ENCODE data around the gene CYTH4.
A peak's percentile ranks its signal among the peaks of the same experiment; 100 is the strongest.

Gene CYTH4

DNA sequence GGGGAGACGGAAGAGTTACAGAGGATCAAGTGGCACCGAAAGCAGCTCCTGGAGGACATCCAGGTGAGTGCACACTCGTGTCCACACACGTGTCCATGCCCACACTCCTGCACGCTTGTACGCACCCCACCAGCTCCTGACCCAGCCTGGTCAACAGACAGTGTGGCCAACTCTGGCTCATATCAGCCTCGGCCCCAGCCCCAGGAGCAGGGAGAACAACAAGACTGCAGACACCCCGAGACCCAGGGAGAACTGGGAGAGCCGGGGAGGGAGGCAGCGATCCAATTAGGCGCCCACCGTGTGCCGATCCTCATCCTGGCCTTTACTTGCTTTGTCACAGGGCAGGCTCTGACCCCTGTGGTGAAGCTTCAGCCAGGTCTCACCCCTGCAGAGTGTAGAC, 10.3 kb downstream of the CYTH4 start:
- DNase-seq: no peak

DNA sequence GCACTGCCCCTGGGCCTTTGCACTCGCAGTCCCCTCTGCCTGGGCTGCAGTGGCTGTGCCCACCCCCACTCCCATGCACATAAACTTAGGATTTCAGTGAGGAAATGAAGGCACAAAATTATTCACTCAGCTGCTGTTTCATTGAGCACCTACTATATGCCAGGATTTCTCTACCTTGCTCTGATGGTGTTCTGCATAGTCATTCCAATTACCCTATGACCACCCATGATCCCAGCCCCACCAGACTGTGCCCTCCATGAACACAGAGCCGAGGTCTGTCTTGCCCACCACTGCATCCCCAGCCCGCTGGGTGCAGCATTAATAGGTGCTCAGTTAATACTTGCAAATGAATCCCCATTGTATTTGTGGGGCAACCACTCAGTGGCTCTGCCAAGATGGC, 10.9 kb downstream of the CYTH4 start:
- no peak for DNase-seq

DNA sequence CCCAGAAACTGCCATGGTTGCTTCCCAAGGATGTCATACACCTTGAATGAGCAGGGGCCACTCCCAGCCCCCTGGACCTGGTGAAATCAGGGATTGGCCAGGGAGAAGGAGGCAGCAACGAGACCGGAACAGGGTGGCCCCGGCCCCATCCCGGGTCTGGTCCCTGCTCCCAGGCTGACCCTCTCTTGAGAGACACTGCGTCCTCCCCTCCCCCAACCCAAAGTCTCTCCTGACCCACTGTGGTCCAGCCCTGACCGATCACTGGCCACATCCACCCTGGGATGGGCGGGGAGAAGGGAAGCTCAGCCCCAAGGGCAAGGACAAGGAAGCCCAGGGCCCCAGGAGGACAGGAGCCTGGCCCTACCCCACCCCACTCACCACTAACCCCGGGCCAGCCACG, 12.4 kb downstream of the CYTH4 start:
- no peak for DNase-seq

DNA sequence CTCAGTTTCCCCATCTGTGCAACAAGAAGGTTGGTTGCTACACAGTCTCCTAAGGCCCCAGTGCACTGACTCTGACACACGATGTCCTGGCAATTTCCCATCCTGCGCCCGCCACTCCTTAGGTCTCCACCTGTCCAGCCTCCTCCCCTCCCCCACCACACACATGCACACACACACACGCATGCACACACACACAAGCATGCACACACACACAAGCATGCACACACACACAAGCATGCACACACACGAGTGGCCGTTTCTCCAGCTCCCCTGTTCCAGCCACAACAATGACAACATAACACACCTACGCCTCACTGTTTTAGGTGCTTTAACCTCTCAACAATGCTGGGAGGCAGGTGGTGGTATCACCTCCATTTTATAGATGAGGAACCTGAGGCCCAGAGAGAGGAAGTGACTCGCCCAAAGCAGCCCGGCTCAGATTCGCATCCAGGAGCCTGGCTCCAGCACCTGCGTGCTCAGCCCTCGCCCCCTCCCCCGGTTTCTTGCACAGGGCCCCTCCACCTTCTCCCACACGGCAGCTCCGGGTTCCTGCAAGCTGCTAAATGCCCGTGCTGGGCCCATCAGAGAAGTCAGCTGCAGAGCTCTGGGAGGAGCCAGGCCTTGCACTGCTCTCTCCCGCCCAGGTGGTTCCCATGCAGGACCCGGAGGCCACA, 13.0 kb downstream of the CYTH4 start:
- DNase-seq: no peak

DNA sequence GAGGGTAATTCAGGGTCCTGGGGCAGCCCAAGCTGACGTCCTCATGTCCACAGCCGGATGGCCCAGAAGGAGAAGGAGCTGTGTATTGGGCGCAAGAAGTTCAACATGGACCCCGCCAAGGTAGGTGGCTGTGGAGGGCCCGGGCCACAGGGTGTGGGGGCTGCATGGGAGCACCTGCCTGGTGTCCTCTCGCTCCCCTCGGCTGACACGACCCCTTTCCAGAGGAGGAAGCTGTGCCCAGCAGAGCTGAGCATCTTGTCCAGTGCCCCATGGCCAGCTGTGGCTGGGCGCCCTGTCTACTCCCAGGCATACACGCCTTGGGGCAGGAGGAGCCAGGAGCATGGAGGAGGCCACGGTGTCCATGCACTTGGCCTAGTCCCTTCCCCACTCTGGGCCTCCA, 13.6 kb downstream of the CYTH4 start:
- DNase-seq: no peak

DNA sequence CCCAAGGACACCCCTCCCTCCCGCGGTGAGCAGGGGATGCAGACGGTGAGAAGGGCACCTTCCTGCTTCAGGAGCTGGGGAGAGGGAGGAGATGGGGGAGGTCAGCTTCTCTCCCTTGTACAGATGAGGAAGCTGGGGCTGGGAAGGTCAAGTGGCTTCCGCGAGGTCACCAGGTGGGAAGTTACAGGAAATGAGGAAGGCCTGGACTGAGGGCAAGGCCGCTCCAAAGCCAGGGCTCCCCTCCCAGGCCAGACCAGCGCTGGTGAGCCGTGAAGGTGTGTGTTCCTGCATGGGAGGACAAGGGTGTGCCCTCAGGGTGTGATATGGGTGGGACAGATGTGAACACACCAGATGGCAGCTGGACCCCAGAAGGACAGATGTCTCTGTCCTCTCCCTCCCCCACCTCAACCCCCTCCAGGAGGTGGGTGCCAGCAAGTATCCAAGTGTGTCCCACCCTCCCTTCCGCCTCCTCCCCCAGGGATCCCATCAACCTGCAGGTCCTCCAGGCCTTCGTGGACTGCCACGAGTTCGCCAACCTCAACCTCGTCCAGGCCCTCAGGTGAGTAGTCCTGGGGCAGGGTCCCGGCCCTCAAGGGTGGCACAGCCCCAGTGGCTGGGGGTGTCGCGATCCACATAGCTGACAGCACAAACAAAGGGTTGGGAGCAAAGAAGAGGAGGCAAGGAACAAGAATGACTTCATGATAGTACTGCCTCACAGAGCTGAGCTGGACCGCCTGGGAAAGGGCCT, 16.6 kb downstream of the CYTH4 start:
- DNase-seq: no peak

DNA sequence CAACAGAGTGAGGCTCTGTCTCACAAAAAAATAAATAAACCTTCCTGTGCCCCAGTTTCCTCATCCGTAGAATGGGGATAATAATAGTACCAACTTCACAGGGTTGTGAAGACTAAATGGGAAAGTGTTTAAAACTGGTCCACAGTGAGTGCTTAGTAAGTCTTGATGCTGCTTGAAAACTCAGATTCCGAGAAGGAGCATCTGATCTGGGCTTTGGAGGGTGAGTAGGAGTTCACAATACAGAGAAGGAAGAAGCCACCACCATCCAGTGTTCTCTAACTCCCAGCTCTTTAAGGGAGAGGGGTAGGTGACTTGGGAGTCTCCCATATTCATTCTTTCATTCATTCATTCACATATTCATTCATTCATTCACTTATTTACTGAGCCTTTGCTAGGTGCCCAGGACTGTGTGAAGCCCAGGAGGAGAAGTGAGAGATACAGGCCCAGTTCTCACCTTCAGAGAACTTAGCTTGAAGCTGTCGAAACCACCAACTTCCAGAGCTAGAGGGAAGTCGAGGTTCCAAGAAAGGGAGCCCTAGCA, 17.7 kb downstream of the CYTH4 start:
- no peak for DNase-seq

DNA sequence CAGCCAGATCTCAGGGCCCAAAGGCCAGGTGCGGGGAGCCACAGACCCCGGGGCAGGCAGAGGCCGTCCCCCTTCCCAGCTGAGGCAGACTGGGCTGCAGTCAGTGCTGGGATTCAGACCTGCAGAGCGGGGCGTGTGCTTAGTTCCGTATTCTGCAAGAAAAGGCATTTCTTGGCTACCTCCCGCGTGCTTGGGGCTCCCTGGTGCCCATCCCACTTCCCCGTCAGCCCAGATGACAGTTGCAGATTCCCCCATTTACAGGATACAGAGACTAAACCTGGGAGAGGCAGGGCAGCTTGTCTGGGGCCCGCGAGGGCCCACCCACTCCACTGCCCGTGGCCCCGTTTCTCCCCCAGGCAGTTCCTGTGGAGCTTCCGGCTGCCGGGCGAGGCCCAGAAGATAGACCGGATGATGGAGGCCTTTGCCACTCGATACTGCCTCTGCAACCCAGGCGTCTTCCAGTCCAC, 18.3 kb downstream of the CYTH4 start:
- DNase-seq: peak; percentile 41

DNA sequence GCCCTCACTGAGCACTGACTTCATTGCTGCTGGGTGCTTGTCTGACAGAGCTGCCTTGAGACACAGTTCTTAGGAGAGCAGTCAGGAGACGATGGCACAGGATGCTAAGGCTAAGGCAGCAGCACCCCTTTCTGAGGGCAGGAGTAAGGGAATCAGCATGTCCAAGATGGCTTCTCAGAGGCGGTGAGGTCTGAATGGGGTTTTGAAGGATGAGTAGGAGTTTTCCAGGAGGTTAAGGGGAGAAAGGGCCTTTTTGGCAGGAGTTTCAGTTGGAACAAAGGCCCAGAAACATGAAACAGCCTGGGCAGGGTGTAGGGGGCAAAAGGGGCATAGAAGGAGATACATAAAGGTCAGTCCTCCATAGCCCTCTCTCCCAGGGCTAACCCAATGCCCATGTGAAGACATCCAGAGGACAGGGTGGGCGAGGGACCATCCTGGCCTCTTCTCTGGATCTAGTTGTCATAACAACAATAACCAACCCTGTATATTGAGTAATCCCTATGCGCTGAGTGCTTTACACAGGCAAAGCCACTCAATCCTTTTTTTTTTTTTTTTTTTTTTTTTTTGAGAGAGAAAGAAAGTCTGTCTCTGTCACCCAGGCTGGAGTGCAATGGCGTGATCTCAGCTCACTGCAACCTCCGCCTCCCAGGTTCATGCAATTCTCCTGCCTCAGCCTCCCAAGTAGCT, 19.0 kb downstream of the CYTH4 start:
- DNase-seq: no peak

DNA sequence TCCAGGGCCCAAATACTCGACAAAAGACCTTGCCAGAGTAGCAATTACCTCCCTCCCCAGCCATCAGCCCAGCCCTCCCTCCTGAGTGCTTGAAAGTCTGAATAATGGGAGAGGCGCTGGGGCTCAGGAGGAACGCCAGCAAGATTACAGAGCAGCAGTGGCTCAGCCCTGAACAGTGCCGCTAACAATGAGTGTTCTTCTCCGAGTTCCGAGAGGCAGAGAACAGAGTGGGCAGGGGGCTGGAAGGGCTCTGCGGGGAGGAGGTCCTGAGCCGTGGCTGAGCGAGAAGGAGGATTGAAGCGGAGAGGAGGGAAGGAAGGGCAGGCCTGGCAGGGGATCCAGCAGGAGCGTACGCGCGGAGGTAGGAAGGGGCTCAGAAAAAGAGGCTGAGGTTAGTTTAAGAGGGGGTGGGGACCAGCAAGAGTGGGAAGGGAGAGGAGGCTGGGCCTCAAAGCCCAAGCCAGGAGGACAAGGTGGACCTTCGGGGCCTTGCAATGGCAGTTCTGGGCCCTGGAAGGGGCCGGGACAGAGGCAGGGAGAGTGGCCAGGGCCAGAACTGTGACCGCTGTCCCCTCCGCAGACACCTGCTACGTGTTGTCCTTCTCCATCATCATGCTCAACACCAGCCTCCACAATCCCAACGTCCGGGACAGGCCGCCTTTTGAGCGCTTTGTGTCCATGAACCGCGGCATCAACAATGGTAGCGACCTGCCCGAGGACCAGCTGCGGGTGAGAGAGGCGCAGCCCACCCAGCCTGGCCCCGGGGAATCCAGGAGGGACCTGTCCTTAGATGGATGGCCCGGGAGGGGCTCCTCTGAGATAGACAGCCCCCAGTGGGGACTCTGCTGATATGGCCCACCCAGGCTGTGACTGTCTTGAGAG, 20.6 kb downstream of the CYTH4 start:
- DNase-seq: no peak

DNA sequence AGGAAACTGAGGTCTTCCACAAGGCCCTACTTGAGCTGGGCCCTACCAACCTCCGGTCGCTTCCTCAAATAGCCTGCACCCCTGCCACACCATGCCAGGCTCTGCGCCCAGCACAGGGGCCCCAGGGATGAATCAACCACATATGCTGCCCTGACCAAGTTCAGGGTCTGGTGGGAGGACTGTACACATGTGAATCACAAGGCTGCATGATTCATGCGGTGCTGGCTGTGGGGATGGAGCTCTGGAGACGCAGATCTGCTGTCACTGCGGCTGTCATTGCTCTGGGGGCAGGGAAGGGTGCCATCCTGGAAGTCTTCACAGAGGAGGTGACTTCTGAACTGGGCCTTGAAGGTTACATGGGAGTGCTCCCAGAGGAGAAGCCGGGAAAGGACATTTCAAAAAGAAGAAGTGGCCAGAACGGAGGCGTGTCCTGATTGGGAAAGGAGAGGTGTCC, 21.5 kb downstream of the CYTH4 start:
- no peak for DNase-seq

DNA sequence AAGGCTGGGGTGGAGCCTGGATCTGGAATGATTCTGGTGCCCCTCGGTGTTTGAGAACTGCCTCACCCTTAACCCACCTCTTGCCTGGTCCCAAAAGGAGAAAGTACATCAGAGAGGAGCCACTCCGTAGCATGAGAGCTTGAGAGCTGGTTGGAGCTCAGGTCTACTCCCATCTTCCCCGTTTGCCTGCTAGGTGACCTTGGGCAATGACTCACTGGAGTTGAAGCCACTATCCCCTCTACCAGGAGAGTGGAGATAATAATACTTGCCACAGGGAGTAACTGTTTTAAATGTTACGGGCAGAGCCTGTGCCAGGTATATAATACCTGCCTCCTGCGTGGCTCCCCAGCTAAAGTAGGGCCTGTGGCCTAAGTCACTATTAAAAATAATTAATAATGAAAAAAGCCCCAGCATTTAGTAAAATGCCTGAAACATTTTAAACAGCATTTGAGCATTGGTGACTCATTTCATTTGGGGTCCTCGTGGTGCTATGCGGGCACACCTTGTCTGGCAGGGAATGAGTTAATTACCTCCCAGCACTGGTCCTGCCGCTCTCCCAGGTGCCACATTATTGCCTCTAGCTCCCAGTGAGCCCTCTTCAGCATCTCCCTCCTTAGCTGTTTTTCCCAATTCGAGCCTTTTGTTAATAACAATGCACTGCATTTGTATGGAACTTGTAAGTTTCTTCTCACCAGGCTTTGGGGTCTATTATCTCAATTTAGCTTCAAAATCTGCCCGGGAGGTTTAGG, 22.5 kb downstream of the CYTH4 start:
- DNase-seq: no peak

DNA sequence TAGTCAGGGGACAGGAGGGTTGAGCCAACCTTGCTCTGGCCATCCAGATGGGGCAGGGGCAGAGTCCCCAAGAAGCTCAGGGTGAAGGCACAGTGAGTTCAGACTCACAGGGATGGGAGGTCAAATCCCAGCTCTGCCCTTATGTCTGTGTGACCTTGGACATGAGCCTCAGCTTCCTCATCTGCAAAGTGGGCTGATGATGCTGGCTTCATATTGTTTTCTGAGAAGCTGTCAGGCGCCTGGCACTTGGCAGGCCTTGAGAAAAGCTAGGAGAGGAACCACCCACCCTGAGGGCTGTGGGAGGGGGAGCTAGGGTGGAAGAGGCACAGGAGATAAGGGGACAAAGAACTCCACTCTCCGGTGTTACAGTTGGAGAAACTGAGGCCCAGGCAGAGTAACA, 23.6 kb downstream of the CYTH4 start:
- no peak for DNase-seq

DNA sequence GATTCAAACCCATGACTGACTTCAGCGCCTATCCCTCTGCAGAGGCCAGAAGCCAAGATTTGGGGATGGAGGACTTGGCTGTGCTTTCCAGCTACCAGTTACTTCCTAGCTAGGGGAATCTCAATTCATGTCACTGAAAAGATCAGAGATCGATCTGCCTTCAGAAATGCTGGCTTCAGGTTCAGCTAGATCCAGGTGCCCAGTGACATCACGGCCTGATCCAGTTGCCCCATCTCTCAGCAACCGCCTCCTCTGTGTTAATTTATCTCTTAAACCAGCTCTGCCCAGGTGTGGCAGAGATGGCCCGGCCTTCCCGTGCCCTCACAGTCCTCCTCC, 24.2 kb downstream of the CYTH4 start:
- no peak for DNase-seq

DNA sequence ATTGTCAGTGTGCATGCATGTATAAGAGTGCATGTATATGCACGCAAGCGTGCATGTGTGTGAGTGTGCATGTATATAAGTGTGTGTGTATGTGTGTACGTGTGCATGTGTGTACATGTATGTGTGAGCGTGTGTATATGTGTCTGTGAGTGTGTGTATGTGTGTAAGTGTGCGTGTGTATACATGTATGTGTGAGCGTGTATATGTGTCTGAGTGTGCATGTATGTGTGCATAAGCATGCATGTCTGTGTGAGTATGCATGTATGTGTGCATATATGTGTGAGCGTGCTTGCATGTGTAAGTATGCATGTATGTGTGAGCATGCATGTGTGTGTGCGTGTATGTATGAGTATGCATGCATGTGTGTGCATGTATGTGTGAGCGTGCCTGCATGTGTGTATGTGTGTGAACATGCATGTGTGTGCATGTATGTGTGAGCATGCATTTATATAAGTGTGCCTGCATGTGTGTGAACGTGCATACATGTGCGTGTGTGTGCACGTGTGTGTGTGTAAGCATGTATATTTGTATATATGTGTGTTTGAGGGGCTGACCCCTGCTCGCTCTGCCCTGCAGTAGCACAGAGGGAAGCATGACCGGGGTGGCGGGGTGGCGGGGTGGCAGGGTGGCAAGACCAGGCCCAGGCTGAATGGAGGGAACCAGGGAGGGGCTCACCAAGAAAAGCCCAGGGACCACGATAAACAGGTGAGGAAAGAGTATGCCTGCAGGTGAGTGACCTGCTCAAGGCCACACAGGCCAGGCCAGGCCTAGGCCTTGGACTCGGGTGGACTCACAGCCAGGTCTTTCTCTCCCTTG, 26.3 kb downstream of the CYTH4 start:
- DNase-seq: no peak

DNA sequence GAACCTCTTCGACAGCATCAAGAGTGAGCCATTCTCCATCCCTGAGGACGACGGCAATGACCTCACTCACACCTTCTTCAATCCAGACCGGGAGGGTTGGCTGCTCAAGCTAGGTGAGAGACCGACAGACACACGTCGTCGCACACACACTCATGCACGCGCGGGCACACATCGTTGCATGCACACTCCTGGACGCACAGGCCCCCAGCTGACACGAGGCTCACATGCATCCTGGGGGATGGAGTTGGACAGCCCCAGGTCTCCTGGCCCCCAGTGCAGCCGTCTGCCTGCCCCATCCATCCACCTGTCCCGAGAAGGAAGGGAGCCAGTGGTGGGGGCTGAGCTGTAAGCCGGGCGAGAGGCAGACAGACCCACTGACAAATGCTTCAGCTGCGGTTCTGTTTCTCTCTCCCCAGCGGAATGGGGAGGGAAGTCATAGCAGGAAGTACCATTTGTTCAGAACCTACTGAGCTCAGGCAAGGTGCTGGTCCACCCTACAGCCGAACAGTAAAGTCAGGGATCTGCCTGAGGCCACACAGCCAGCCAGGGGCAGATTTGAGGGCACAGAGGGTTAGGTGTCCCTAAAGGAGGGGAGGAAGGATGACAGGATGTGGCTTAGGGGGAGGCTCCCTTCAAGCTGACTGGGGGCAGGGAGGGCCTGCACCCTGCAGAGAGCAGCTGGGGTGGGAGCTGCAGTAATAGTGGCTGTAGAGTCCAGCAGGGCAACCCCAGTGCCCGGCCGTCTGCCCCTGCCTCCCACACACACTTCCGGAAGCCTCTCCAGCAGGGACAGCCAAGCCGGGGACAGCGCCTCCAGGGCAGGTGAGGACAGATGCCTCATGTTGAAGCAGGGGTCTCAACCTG, 27.1 kb downstream of the CYTH4 start:
- peak; percentile 27 for DNase-seq

DNA sequence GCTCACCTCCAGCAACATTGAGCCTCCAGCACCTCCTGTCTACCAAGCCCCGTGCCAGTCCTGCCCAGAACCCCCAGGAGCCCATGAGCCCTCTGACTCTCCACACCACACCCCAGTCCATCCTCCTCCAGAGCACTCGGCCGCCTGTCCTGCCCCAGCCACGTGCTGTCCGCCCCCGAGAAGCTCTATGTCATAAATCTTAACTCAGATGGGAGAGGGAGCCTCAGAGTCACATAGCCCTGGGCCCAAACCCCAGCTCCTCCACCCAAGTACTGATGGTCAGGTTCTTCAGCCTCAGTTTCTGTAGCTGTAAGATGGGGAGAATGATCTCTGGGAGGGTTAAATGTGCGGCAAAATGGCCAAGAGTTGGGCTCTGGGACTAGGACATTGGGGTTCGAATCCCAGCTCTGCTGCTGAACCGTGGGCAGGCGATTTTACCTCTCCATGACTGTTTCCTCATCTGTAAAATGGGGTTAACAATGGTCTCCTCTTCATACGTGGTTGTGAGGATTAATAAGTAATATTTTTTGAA, 27.8 kb downstream of the CYTH4 start:
- no peak for DNase-seq

DNA sequence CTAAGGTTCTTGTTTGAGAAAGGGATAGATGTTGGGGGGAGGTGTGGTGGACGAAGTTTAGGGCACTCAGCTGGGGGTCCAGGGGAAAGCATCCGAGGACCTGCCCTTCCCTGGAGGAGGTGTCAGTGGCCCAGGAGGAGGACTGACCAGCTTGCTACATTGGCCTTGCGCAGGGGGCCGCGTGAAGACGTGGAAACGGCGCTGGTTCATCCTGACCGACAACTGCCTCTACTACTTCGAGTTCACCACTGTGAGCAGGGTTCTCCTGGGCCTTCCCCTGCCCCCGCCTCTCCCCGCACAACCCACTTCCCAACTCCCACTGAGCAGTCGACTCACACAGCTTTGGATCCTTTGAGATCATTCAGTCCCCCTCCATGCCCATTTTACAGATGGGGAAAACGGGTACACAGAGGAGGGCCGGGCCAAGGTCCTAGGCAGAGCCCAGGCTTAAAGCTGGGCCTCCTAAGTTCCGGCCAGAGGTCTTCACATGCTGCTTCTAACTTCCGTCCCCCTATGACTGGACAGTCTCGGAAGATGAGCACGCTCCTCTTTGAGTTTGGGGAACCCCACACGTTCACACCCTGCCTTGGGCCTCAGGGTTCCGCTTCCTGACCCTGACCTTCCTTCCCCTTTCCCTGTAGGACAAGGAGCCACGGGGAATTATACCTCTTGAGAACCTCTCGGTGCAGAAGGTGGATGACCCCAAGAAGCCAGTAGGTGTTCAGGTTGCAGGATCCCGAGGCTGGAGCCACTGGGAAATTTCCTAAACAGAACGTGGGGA, 28.7 kb downstream of the CYTH4 start:
- no peak for DNase-seq

DNA sequence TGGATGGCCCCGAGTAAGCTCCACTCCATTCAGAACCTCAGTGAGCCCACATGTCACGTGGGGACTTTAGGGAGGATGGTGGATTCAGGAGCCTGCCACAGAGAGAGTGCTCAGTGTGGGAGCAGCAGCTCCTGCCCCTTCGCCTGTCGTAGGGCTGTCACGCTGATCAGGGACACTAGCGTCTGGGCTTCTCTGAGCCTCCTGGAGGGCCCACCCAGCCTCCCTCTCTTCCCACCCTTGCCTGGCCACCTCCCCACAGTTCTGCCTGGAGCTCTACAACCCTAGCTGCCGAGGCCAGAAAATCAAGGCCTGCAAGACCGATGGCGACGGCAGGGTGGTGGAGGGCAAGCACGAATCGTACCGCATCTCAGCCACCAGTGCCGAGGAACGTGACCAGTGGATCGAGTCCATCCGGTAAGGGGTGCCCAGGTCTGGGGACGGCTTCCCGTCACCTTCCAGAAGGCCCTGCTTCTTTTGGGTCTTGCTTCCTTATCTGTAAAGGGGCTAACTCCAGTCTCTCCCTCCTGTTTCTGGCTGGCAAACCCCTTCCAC, 29.5 kb downstream of the CYTH4 start:
- no peak for DNase-seq
